Measurements from ENCODE around the gene NACC2. TPM values are rescaled to one million over a fixed set of nuclear protein-coding genes. Genes with fewer than 3 reads are reported as not detected.

NACC2 gene
- total and polyA plus RNA-seq, 2 donors (not counting 1 experiment from before 2014, with no cell fraction given) = 0.34 to 1.9 TPM

- Mint-ChIP-seq H3K9me3 (ENCODE audit: insufficient read depth) (no peaks in the 10 kb centered on the region), H3K4me3 (no peak overlapping the region), H3K27me3 (peaks cover 15% of the 10 kb centered on the region), H3K4me1 (no peaks in the 10 kb centered on the region), H3K27ac (no peak overlapping the region)
- intact Hi-C loops (cut with micrococcal nuclease) = no loop called here
- Histone ChIP-seq H3K27ac (ENCODE audit: low read length in 2 of 2) (no peak overlapping the region), H3K36me3 (replicated peaks in 1 of 2; ENCODE audit: control extremely low read depth in 1 of 2, control insufficient read depth in 1 of 2, extremely low read depth in 1 of 2, insufficient read depth in 2 of 2, low read length in 1 of 2) (no peaks in the 10 kb centered on the region), H2AFZ (ENCODE audit: insufficient read depth, low read depth, low read length, poor library complexity, severe bottlenecking) (no peak overlapping the region), H3K4me2 (replicated peaks; ENCODE audit: low read depth, low read length, poor library complexity, severe bottlenecking) (no peak overlapping the region), H3K79me2 (ENCODE audit: control insufficient read depth, insufficient read depth, low read length) (no peaks in the 10 kb centered on the region), H3K4me1 (ENCODE audit: control insufficient read depth in 2 of 2, insufficient read depth in 2 of 2, low read length in 2 of 2) (no peaks in the 10 kb centered on the region), H3K9ac (ENCODE audit: low read length) (no peak overlapping the region), H3K4me3 (ENCODE audit: control extremely low read depth in 1 of 5, extremely low read depth in 1 of 5, insufficient read depth in 1 of 5, low read depth in 2 of 5, low read length in 4 of 5) (no peak overlapping the region), H3K9me3 (ENCODE audit: control extremely low read depth in 1 of 3, control insufficient read depth in 2 of 3, insufficient read depth in 1 of 3, low read length in 2 of 3) (peaks cover 0 to 6% (median 0%) of the 10 kb centered on the region in 3 donors), H3K27me3 (replicated peaks in 1 of 4; ENCODE audit: control extremely low read depth in 1 of 4, control insufficient read depth in 3 of 4, insufficient read depth in 4 of 4, low read length in 3 of 4) (peaks cover 0 to 48% (median 4%) of the 10 kb centered on the region in 4 experiments), H4K20me1 (ENCODE audit: control insufficient read depth, insufficient read depth, low read length, poor library complexity, severe bottlenecking) (no peaks in the 10 kb centered on the region)
- CTCF ChIA-PET = no interaction called here
- ATAC-seq (ENCODE audit: low read depth) = no peak
- 53% methylated on average over 7 of the region's 13 CpGs for WGBS (ENCODE audit: insufficient coverage)
- no peak for DNase-seq
- TF ChIP-seq, protein P1, sequence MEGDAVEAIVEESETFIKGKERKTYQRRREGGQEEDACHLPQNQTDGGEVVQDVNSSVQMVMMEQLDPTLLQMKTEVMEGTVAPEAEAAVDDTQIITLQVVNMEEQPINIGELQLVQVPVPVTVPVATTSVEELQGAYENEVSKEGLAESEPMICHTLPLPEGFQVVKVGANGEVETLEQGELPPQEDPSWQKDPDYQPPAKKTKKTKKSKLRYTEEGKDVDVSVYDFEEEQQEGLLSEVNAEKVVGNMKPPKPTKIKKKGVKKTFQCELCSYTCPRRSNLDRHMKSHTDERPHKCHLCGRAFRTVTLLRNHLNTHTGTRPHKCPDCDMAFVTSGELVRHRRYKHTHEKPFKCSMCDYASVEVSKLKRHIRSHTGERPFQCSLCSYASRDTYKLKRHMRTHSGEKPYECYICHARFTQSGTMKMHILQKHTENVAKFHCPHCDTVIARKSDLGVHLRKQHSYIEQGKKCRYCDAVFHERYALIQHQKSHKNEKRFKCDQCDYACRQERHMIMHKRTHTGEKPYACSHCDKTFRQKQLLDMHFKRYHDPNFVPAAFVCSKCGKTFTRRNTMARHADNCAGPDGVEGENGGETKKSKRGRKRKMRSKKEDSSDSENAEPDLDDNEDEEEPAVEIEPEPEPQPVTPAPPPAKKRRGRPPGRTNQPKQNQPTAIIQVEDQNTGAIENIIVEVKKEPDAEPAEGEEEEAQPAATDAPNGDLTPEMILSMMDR (IDR thresholded peaks at IDR 0.05) = no peak
- POLR2A ChIA-PET = no interaction called here
Observed at GRCh38 chr9:136142859-136143214, 47.7 kb upstream of the NACC2 start.

DNA sequence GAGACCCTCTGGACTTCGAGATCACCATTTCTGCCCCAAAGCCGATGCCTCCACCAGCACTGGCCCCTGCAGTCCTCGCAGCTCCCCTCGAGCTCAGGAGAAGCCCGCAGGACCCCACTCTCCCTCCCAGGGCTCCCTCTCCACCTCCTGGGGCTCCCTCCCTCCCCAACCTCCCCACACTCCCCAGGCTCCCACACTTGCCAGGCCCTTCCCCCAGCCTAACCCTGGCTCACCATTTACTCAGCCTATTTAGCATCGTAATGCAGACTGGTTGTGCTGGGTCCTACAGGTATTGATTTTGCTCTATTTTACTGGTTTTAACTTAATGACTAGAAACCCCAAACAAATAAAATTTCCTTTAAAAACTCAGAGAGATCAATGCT, 47.3 kb upstream of the NACC2 start:
- H2AFZ ChIP-seq (ENCODE audit: insufficient read depth, low read depth, low read length, poor library complexity, severe bottlenecking) = no peak overlapping the region
- no peak overlapping the region for H3K9ac ChIP-seq (ENCODE audit: low read length)
- H3K9me3 Mint-ChIP-seq (ENCODE audit: insufficient read depth) = no peaks in the 10 kb centered on the region
- POLR2A ChIA-PET = no interaction called here
- no peaks in the 10 kb centered on the region for H3K4me1 Mint-ChIP-seq
- H3K27ac ChIP-seq (ENCODE audit: low read length in 2 of 2) = no peak overlapping the region
- H3K79me2 ChIP-seq (ENCODE audit: control insufficient read depth, insufficient read depth, low read length) = no peaks in the 10 kb centered on the region
- CTCF ChIA-PET = interaction anchor here (0.5 to 2.0 kb wide), 4 partner anchors 9 to 177 kb away, joined by 3 to 7 read pairs (median 4); no protein-coding TSS in a partner anchor
- H3K4me1 ChIP-seq (ENCODE audit: control insufficient read depth in 2 of 2, insufficient read depth in 2 of 2, low read length in 2 of 2) = no peaks in the 10 kb centered on the region
- H4K20me1 ChIP-seq (ENCODE audit: control insufficient read depth, insufficient read depth, low read length, poor library complexity, severe bottlenecking) = no peaks in the 10 kb centered on the region
- H3K36me3 ChIP-seq (replicated peaks in 1 of 2; ENCODE audit: control extremely low read depth in 1 of 2, control insufficient read depth in 1 of 2, extremely low read depth in 1 of 2, insufficient read depth in 2 of 2, low read length in 1 of 2) = no peaks in the 10 kb centered on the region
- DNase-seq (no peak), ATAC-seq (ENCODE audit: low read depth) (no peak)
- H3K4me3 Mint-ChIP-seq = no peak overlapping the region
- H3K4me3 ChIP-seq (ENCODE audit: control extremely low read depth in 1 of 5, extremely low read depth in 1 of 5, insufficient read depth in 1 of 5, low read depth in 2 of 5, low read length in 4 of 5) = no peak overlapping the region
- H3K27me3 ChIP-seq (replicated peaks in 1 of 4; ENCODE audit: control extremely low read depth in 1 of 4, control insufficient read depth in 3 of 4, insufficient read depth in 4 of 4, low read length in 3 of 4) = peaks cover 0 to 45% (median 4%) of the 10 kb centered on the region in 4 experiments
- no peak overlapping the region for H3K4me2 ChIP-seq (replicated peaks; ENCODE audit: low read depth, low read length, poor library complexity, severe bottlenecking)
- TF ChIP-seq EZH2 (IDR thresholded peaks at IDR 0.05; ENCODE audit: borderline replicate concordance, insufficient read depth, low read depth, low read length, poor library complexity, severe bottlenecking) = no peak
- TF ChIP-seq, protein P1 (IDR thresholded peaks at IDR 0.05) = no peak
- WGBS (ENCODE audit: insufficient coverage) = 78% methylated on average over 4 of the region's 6 CpGs
- H3K27me3 Mint-ChIP-seq = peaks cover 15% of the 10 kb centered on the region
- H3K9me3 ChIP-seq (ENCODE audit: control extremely low read depth in 1 of 3, control insufficient read depth in 2 of 3, insufficient read depth in 1 of 3, low read length in 2 of 3) = peaks cover 0 to 3% (median 0%) of the 10 kb centered on the region in 3 donors
- intact Hi-C loops (cut with micrococcal nuclease) = no loop called here
- no peak overlapping the region for H3K27ac Mint-ChIP-seq
